NCI-H82 treated with DMSO at 0.1 percent for 48 hours (cell line): ENCODE data around the gene UBQLN4.
"Not testable (repeated sequence)": the region's sequence is repeated elsewhere in the genome, so short reads cannot be mapped to it uniquely, and the experiment has no call there.

Experiments used
- DNase-seq: peaks from one replicate; lab custom pipeline; 2025; ENCODE audit not compliant: unreplicated experiment; lab: John Stamatoyannopoulos, UW

The UBQLN4 gene

GRCh38 chr1:156062189-156062588 lies 8.6 kb upstream of the UBQLN4 start:
- DNase-seq = no peak

DNA sequence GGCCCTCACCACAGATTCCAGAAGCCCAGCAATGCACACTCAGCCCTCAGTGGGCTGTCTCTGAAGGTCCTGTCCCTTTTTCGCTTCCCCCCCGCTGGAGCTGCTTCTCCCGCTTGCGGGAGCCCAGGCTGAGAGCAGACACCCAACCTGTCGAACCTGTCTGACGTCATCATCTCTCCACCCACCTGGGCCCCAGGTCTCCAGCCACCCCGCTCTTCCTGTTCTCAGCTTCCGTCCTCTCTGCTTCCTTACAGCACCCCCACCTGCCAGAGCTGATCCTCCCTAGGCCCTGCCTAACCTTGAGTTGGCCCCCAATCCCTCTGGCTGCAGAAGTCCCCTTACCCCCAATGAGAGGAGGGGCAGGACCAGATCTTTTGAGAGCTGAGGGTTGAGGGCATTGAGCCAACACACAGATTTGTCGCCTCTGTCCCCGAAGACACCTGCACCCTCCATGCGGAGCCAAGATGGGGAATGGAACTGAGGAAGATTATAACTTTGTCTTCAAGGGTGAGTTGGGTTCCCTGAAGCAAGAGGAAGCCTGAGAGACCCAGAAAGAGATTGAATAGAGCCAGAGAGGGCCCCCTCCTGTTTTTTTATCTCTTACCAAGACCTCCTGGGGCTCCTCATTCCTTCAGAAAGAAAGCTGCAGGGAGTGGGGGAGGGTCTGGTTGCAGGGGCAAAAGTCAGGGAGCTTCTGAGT lies 7.5 kb upstream of the UBQLN4 start, which contains the start of gene RAB25:
Gene RAB25 (plus strand): TSS at position 224 of the 700 bp plus-strand sequence. CDS start 241 bp downstream, at position 465.
- no peak for DNase-seq

GRCh38 chr1:156056326-156056849 lies 2.8 kb upstream of the UBQLN4 start:
- no peak for DNase-seq

DNA sequence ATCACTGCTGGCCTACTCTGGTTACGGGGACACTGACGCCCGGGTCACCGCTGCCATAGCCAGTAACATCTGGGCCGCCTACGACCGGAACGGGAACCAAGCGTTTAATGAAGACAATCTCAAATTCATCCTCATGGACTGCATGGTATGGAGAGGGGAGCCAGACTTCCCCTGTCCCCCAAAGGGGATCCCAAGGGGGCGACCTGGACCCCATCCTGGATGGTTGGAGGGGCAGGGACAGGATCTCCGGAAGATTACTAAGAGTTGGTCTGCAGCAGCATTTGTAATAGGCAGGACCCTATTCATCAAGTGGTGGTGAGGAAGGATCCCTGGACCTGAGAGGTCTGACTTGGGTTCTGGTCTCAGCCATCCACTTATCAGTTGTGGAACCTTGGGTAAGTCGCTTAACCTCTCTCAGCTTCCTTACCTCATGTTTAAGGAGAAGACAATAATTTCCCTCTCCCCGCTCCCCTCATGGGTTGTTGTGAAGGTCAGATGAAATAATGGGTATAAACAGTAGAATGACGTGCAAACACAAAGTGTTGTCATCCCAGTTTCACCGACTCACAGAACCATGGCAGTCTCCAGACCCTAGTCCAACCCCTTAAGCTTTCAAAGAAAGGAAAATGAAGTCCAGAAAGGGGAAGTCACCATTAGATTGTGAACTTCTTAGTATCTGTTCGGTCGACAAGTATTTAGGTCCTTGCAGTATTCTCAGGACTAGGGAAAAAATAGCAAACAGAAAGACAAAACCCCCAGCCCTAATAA lies 1.9 kb upstream of the UBQLN4 start:
- no peak for DNase-seq

GRCh38 chr1:156054500-156055280 lies 1.1 kb upstream of the UBQLN4 start, which contains the start of gene LAMTOR2:
TSS of gene LAMTOR2 (plus strand) at chr1:156054782. CDS start at chr1:156054890, 108 bp downstream.
- DNase-seq = peak; percentile 99

DNA sequence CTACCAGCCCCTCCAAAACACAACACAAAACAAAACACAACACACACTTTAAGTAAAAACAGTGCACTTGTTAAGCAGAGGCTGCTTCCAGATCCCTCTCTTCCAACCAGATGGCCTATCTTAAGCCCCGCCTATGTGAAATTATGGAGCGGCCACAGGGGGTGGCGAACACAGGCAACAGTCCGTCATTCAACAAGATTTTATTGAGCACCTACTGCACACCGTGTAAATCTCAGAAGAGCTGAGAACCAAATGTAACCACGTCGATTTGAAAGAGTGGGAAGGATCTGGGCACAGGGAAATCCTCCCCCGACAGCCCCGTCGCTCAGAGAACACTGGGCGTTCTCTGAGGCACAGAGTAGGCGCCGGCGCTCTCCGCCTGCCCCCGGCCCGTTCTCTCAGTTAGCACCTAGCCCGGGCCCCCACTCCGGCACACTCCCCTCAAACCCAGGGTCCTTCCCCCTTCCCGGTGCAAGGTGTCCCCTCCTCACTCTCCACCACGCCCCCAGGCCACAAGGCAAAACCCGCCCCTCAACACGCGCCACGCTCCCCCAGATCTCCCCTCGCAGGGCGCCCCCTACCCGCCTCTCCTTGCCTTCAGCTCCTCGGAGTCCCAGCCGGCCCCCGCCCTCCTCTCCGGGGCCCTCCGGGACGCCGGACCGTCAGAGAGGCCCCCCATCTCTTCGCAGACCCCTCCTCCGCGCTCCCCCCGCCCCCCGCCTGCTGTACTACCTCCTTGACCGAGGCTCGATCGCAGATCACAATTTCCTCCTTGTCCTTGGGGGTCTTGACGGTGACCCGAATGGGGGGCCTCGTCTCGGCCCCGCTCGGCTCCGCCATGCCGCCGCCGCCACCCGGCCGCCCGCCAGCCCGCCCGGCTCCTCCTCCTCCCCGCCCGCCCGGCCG lies 483 bp downstream of the UBQLN4 start:
- peak; percentile 63 for DNase-seq

- DNase-seq = no peak
These were observed 2.4 kb downstream of the UBQLN4 start for GRCh38 chr1:156051011-156051725.

- DNase-seq = no peak
These were observed 3.2 kb downstream of the UBQLN4 start for GRCh38 chr1:156050376-156050775.

DNA sequence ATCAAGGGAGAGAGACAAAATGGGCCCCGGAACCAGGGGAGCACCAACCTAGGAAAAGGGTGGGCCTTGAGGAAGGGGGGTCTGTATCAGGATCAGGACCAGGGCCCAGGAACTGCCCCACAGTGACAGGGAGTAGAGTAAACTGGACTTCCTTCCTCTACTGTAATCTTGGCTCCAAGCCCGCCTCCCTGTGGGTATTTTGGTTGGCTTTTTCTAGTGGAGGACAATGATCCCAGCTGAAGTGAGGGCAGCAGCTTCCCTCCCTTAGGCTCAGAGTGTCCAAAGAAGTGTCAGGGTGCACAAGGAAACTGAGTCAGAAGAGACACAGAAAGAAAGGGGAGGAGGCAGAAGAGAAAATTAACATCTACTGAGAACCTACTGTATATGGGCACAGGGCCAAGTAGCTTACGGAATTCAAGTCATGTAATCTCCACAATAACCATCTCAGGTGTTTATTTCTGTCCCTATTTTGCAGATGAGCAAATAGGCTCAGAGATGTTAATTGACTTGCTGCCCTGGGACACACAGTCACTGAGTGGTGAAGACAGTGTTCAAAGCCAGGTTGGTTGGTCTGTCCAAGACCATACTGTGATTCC lies 4.8 kb downstream of the UBQLN4 start:
- DNase-seq = no peak

DNA sequence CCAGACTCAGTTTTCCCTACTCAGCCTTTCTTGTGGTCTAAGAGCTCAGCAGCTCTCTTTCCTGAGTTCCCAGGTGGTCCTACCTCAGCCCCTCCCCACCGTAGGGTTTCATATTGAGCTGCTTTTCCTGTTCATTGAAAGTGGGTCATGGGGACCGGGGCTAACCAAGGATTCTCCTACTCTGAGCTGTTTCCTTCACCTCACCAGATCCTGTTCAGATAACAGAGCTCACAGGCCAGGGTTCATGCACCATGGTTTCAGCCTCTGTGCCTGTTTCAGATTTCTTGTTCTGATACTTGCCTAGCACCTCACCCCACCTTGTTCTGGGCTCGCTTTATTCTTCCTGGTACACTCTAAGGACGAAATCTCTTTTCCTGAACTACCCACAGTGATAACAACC lies 8.5 kb downstream of the UBQLN4 start:
- no peak for DNase-seq

DNA sequence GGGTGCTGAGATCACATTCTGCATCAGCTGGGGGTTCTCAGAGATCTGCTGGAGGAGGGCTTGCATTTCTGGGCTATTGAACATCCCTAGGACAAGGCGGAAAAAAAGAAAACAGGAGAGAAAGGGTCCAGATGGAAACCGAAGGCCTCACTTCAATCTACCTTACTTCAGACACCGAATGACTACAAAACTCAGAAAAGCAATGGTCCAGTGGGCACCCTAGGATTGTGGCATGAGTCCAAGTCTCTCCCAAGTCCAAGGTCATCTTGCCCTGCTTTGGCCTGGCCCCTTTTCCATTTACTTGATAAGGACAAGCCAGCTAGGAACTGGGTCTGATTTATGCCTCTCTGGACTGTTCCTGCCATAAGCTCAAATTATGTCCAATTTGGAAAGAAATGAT lies 10.8 kb downstream of the UBQLN4 start:
- no peak for DNase-seq

DNA sequence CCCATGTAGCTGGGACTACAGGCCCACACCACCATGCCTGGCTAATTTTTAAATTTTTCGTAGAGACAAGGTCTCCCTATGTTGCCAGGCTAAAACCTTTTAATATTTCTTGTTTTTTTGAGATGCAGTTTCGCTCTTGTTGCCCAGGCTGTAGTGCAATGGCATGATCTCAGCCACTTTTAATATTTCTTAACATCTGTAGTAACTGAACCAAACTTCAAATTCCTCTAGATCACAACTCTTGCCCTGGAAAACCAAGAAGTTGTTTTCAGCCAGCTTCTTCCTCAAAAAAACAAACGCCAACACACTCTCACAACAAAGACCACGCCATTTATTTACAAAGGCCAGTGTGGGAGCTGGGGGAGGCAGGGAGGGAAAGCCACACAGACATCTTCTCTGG lies 18.6 kb downstream of the UBQLN4 start:
- not testable (repeated sequence) for DNase-seq

- DNase-seq = no peak
These were observed 20.6 kb downstream of the UBQLN4 start for GRCh38 chr1:156033011-156033410.

DNA sequence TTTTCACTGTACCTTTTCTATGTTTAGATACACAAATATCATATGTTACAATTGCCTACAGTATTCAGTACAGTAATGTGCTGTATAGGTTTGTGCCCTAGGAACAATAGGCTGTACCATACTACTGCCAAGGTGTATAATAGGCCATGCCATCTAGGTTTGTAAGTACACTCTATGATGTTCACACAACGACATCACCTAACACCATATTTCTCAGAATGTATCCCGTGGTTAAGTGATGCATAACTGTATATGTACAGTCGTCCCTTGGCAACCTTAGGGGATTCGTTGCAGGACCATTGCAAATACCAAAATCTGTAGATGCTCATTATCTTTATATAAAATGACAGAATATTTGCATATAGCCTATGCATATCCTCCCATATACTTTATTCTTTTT lies 27.0 kb downstream of the UBQLN4 start:
- no peak for DNase-seq

DNA sequence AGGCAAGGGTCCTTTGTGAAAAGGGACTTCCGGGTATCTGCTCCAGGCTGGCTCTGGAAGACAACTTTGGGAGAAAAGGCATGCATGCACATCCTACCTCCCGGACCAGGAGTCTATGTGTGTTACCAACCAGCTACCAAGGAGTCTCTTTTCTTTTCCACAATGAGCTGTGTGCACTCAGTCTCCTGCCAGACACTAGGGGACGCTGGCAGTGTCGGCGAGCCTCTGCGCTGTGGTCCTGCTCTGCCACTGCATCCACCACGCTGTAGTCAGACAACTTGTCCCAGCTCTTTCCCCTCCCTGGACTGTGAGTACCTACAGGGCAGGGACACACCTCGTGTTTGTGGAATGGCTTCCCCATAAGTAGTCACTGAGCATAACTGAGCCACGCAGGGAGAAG lies 27.7 kb downstream of the UBQLN4 start:
- DNase-seq = peak; percentile 54

GRCh38 chr1:156024801-156025200 lies 28.8 kb downstream of the UBQLN4 start:
- DNase-seq = no peak

DNA sequence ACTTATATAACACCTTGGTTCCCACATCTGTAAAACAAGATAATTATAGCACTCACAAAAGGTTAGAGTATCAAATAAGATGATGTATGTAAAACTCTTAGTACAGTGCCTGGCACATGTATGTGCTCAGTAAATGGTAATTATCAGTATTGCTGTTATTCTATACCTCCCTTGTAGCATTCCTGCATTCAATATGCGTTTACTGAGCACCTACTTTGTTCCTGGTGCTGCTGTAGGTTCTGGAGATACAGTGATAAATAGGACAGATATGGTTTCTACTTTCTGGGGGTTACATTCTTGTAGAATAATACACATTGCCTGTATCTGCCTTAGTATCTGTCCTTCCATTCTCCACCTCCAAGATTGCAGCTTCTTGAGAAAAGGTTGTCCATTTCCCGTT lies 31.6 kb downstream of the UBQLN4 start:
- no peak for DNase-seq

- no peak for DNase-seq
These were observed 32.5 kb downstream of the UBQLN4 start for GRCh38 chr1:156021093-156021428.
